IMR-90 (cell line): ENCODE results near the gene ME3. TPM values are rescaled to one million over a fixed set of nuclear protein-coding genes. Genes with fewer than 3 reads are reported as not detected.

ENCODE experiments used
- ATAC-seq: fragments of 200-7000 bp; cut with Tn5 transposase; 2 replicates; pipeline ENCODE4 v1.9.1; 2020; ENCODE audit warnings: low read depth, mild to moderate bottlenecking, moderate library complexity
- BruUV-seq: library from RNA; stranded (reverse); fragments of 400-500 nt; replicated peaks from 2 replicates; lab custom pipeline; 2021; lab: Mats Ljungman, UMichigan
- CTCF ChIA-PET: fragments of 300-600 bp; formaldehyde crosslinking; extraction: SDS; loops from one replicate; lab custom pipeline; 2021; ENCODE audit warnings: antibody characterized with exemption; lab: Yijun Ruan, JAX
- POLR2A ChIA-PET: fragments of 300-600 bp; sonication (Branson Sonifier 250); formaldehyde crosslinking; loops from one replicate; lab custom pipeline; 2022; ENCODE audit warnings: antibody characterized with exemption; ENCODE audit not compliant: unreplicated experiment; lab: Charles Lee
- DNase-seq: peaks from one replicate; pipeline ENCODE4 v3.0.0; 2013
- H2AFZ ChIP-seq: replicated peaks from 2 replicates; pipeline ENCODE3; 2013; ENCODE audit warnings: low read length, mild to moderate bottlenecking; ENCODE audit not compliant: poor library complexity
- H2AK5ac ChIP-seq: 2 replicates; pipeline ENCODE4 v1.6.1; 2013; ENCODE audit warnings: low read depth, low read length, inconsistent platforms
- H2AK9ac ChIP-seq: replicated peaks from 2 replicates; pipeline ENCODE3; 2013; ENCODE audit warnings: mild to moderate bottlenecking, low read depth, low read length, moderate library complexity; ENCODE audit not compliant: poor library complexity
- H2BK120ac ChIP-seq: 2 replicates; pipeline ENCODE4 v1.6.1; 2013; ENCODE audit warnings: low read depth, low read length, inconsistent platforms
- H2BK15ac ChIP-seq: 3 replicates; pipeline ENCODE4 v1.6.1; 2013; ENCODE audit warnings: low read depth, low read length, inconsistent platforms
- H2BK20ac ChIP-seq: 2 replicates; pipeline ENCODE4 v1.6.1; 2013; ENCODE audit warnings: low read depth, mild to moderate bottlenecking, inconsistent platforms, low read length, moderate library complexity
- H2BK5ac ChIP-seq: 2 replicates; pipeline ENCODE4 v1.6.1; 2013; ENCODE audit warnings: mild to moderate bottlenecking, low read depth, low read length, inconsistent platforms; ENCODE audit not compliant: poor library complexity, severe bottlenecking
- H3K14ac ChIP-seq: replicated peaks from 2 replicates; pipeline ENCODE4 v1.6.1; 2013; ENCODE audit warnings: low read depth, low read length, inconsistent platforms
- H3K18ac ChIP-seq: 2 replicates; pipeline ENCODE4 v1.6.1; 2013; ENCODE audit warnings: low read depth, low read length, control low read depth
- H3K23ac ChIP-seq: 2 replicates; pipeline ENCODE4 v1.6.1; 2013; ENCODE audit warnings: low read depth, low read length, inconsistent platforms
- H3K27ac ChIP-seq: 2 replicates; pipeline ENCODE4 v1.5.1; 2013; ENCODE audit warnings: mild to moderate bottlenecking, control low read depth, low read length; ENCODE audit not compliant: insufficient read depth
- H3K27me3 ChIP-seq: 2 replicates; pipeline ENCODE4 v1.6.1; 2013; ENCODE audit warnings: low read length; ENCODE audit not compliant: control insufficient read depth, insufficient read depth
- H3K36me3 ChIP-seq: 2 replicates; pipeline ENCODE4 v1.6.1; 2013; ENCODE audit warnings: low read length, mixed read lengths; ENCODE audit not compliant: control insufficient read depth, insufficient read depth
- H3K4ac ChIP-seq: 2 replicates; pipeline ENCODE4 v1.6.1; 2013; ENCODE audit warnings: low read depth, low read length, inconsistent platforms
- H3K4me1 ChIP-seq: 2 replicates; pipeline ENCODE4 v1.6.1; 2013; ENCODE audit warnings: low read length, mixed read lengths; ENCODE audit not compliant: control insufficient read depth, insufficient read depth
- H3K4me2 ChIP-seq: 2 replicates; pipeline ENCODE4 v1.6.1; 2013; ENCODE audit warnings: low read depth, mild to moderate bottlenecking, control low read depth, low read length, moderate library complexity
- H3K4me3 ChIP-seq: 2 replicates; pipeline ENCODE4 v1.5.1; 2013; ENCODE audit warnings: low read depth, mild to moderate bottlenecking, control low read depth, low read length, moderate library complexity; ENCODE audit not compliant: insufficient read depth
- H3K56ac ChIP-seq: 2 replicates; pipeline ENCODE4 v1.6.1; 2013; ENCODE audit warnings: low read length, inconsistent platforms; ENCODE audit not compliant: insufficient read depth; ENCODE audit errors: extremely low read depth
- H3K79me1 ChIP-seq, 2 experiments: 2 replicates each; pipeline ENCODE4 v1.6.1; 2013; ENCODE audit warnings: low read length in 2 of 2, inconsistent platforms in 1 of 2, low read depth in 1 of 2
- H3K9ac ChIP-seq: 2 replicates; pipeline ENCODE4 v1.6.1; 2013; ENCODE audit warnings: low read depth, low read length, control low read depth
- H3K9me1 ChIP-seq: 2 replicates; pipeline ENCODE4 v1.6.1; 2013; ENCODE audit warnings: low read length, inconsistent platforms; ENCODE audit not compliant: insufficient read depth
- H3K9me3 ChIP-seq: 2 replicates; pipeline ENCODE4 v1.6.1; 2013; ENCODE audit warnings: low read length; ENCODE audit not compliant: control insufficient read depth, insufficient read depth
- H4K20me1 ChIP-seq: 2 replicates; pipeline ENCODE4 v1.6.1; 2013; ENCODE audit warnings: low read length, inconsistent platforms; ENCODE audit not compliant: insufficient read depth
- H4K5ac ChIP-seq: 2 replicates; pipeline ENCODE4 v1.6.1; 2013; ENCODE audit warnings: mild to moderate bottlenecking, low read depth, low read length, control low read depth
- H4K8ac ChIP-seq, 2 experiments: 2 replicates each; pipeline ENCODE4 v1.6.1; 2013; ENCODE audit warnings: low read depth in 2 of 2, low read length in 2 of 2, control low read depth in 1 of 2, inconsistent platforms in 1 of 2
- H4K91ac ChIP-seq: 2 replicates; pipeline ENCODE4 v1.6.1; 2013; ENCODE audit warnings: low read depth, low read length, inconsistent platforms; ENCODE audit not compliant: insufficient read depth
- BHLHE40 ChIP-seq: fragments of 150-350 bp; IDR thresholded peaks from 2 replicates; pipeline ENCODE4 v1.6.1; 2016; ENCODE audit warnings: mild to moderate bottlenecking, low read depth, low read length
- CEBPB ChIP-seq: IDR thresholded peaks from 2 replicates; pipeline ENCODE4 v1.6.1; 2012; ENCODE audit warnings: low read depth, low read length, improper control_type of control experiment
- CHD1 ChIP-seq: IDR thresholded peaks from 2 replicates; pipeline ENCODE4 v1.6.1; 2012; ENCODE audit warnings: low read depth, low read length, improper control_type of control experiment
- CTCF ChIP-seq: conservative IDR thresholded peaks from 2 replicates; pipeline ENCODE4 v1.5.1; 2012; ENCODE audit warnings: mild to moderate bottlenecking, low read depth, low read length, improper control_type of control experiment
- FOS ChIP-seq: fragments of 150-350 bp; IDR thresholded peaks from 2 replicates; pipeline ENCODE4 v1.6.1; 2016; ENCODE audit warnings: low read depth, low read length
- MAFK ChIP-seq: IDR thresholded peaks from 2 replicates; pipeline ENCODE4 v1.6.1; 2012; ENCODE audit warnings: low read depth, low read length, improper control_type of control experiment
- MAZ ChIP-seq: IDR thresholded peaks from 2 replicates; pipeline ENCODE4 v1.6.1; 2012; ENCODE audit warnings: low read depth, mild to moderate bottlenecking, low read length, improper control_type of control experiment, moderate library complexity, borderline replicate concordance
- MXI1 ChIP-seq: IDR thresholded peaks from 2 replicates; pipeline ENCODE4 v1.6.1; 2012; ENCODE audit warnings: low read depth, mild to moderate bottlenecking, low read length, moderate library complexity, borderline replicate concordance
- NFE2L2 ChIP-seq: fragments of 150-350 bp; IDR thresholded peaks from 2 replicates; pipeline ENCODE4 v1.6.1; 2016; ENCODE audit warnings: low read depth, mild to moderate bottlenecking, low read length
- POLR2A ChIP-seq: IDR thresholded peaks from 2 replicates; pipeline ENCODE4 v1.6.1; 2012; ENCODE audit warnings: mild to moderate bottlenecking, low read depth, low read length
- RAD21 ChIP-seq: IDR thresholded peaks from 2 replicates; pipeline ENCODE4 v1.6.1; 2012; ENCODE audit warnings: low read length, improper control_type of control experiment
- RCOR1 ChIP-seq: IDR thresholded peaks from 2 replicates; pipeline ENCODE4 v1.6.1; 2012; ENCODE audit warnings: mild to moderate bottlenecking, low read length, improper control_type of control experiment; ENCODE audit not compliant: insufficient replicate concordance
- RFX5 ChIP-seq: IDR thresholded peaks from 2 replicates; pipeline ENCODE4 v1.8.0; 2012; ENCODE audit warnings: low read depth, mild to moderate bottlenecking, low read length, moderate library complexity
- SMC3 ChIP-seq: fragments of 150-350 bp; IDR thresholded peaks from 2 replicates; pipeline ENCODE4 v1.6.1; 2016; ENCODE audit warnings: low read depth, mild to moderate bottlenecking, antibody characterized with exemption, low read length, moderate library complexity
- USF2 ChIP-seq: fragments of 150-350 bp; IDR thresholded peaks from 2 replicates; pipeline ENCODE4 v1.6.1; 2017; ENCODE audit warnings: mild to moderate bottlenecking, antibody characterized with exemption, low read length, low read depth
- WGBS, 2 experiments: methylation state at CpG; one replicate each; pipeline versions ENCODE4 v1.1.5 to v1.1.7; 2013; ENCODE audit warnings: missing lambda C conversion rate in 2 of 2; ENCODE audit not compliant: insufficient read length in 1 of 2; ENCODE audit errors: extremely low coverage in 2 of 2; 5-methylcytosine and 5-hydroxymethylcytosine counted together
- dilution Hi-C: fragments of 300-500 bp; cut with HindIII; formaldehyde crosslinking; loops from one replicate; pipeline ENCODE4 v1.14.3; 2018; ENCODE audit warnings: low sequenced_read_pairs; ENCODE audit not compliant: unreplicated experiment
- in situ Hi-C: fragments of 300-500 bp; cut with MboI; formaldehyde crosslinking; loops from 3 replicates; pipeline ENCODE4 v1.14.3; 2019; ENCODE audit warnings: low sequenced_read_pairs, inconsistent platforms, mixed read lengths
- intact Hi-C: fragments of 100-400 bp; cut with micrococcal nuclease; formaldehyde crosslinking; loops from 2 replicates; pipeline ENCODE4 v1.10.0; 2022
- polyA plus RNA-seq, 3 experiments: library from polyadenylated mRNA; depleted of rRNA; stranded (reverse); fragments of >200 nt; gene quantifications; 2 replicates each; pipeline ENCODE4 v1.2.3, GENCODE V29; 2012; ENCODE audit warnings: low replicate concordance in 1 of 3
- total RNA-seq: library from RNA; depleted of rRNA; stranded (reverse); fragments of >200 nt; gene quantifications from 2 replicates; pipeline ENCODE4 v1.2.3, GENCODE V29; 2012
- TF ChIP-seq, protein P1 (sequence below): fragments of 150-350 bp; IDR thresholded peaks from 2 replicates; pipeline ENCODE4 v1.6.1; 2016; ENCODE audit warnings: low read depth, mild to moderate bottlenecking, low read length, moderate library complexity, borderline replicate concordance

Gene ME3
- total and polyA plus RNA-seq, 2 of the 4 experiments (the other 2 are of a cell fraction), result 7.8 to 9.0 TPM

GRCh38 chr11:86570451-86570850 is 102.0 kb downstream of the ME3 start:
- Histone ChIP-seq H3K27me3 (no peaks in the 10 kb centered on the region), H3K56ac (no peak overlapping the region), H3K9me1 (peaks cover 4% of the 10 kb centered on the region; the same call in 1 of the 2 replicates), H2BK120ac (no peak overlapping the region), H4K8ac (no peak overlapping the region), H3K9me3 (no peaks in the 10 kb centered on the region), H2BK20ac (no peak overlapping the region), H3K23ac (no peak overlapping the region), H3K27ac (no peak overlapping the region), H2AK5ac (no peak overlapping the region), H2AFZ (no peak overlapping the region), H3K4me3 (no peak overlapping the region), H3K79me1 (no peaks in the 10 kb centered on the region), H4K5ac (no peak overlapping the region), H3K4ac (no peak overlapping the region), H3K9ac (no peak overlapping the region), H2BK15ac (no peak overlapping the region), H4K91ac (no peak overlapping the region), H3K4me2 (no peak overlapping the region), H3K18ac (no peak overlapping the region), H3K36me3 (no peaks in the 10 kb centered on the region), H3K4me1 (peaks cover 8% of the 10 kb centered on the region; the same call in 1 of the 2 replicates), H2AK9ac (no peak overlapping the region), H2BK5ac (no peak overlapping the region), H3K14ac (no peak overlapping the region), H4K20me1 (no peaks in the 10 kb centered on the region)
- ATAC-seq, result no peak
- POLR2A ChIA-PET, result no interaction called here
- BruUV-seq, result no TSS peak
- intact Hi-C loops, result loop anchor here (5.0 kb wide), 1 partner anchor 48 kb away; no protein-coding TSS in a partner anchor
- dilution Hi-C loops, result no loop called here
- TF ChIP-seq USF2 (no peak), MXI1 (no peak), NFE2L2 (no peak), POLR2A (no peak), SMC3 (no peak), CEBPB (no peak), BHLHE40 (no peak), MAFK (no peak), CHD1 (no peak), RAD21 (no peak), RCOR1 (no peak), MAZ (no peak), RFX5 (no peak), CTCF (no peak), FOS (no peak)
- TF ChIP-seq, protein P1, sequence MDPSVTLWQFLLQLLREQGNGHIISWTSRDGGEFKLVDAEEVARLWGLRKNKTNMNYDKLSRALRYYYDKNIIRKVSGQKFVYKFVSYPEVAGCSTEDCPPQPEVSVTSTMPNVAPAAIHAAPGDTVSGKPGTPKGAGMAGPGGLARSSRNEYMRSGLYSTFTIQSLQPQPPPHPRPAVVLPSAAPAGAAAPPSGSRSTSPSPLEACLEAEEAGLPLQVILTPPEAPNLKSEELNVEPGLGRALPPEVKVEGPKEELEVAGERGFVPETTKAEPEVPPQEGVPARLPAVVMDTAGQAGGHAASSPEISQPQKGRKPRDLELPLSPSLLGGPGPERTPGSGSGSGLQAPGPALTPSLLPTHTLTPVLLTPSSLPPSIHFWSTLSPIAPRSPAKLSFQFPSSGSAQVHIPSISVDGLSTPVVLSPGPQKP, result no peak
- in situ Hi-C loops, result no loop called here
- no CpG with 5 or more reads among the region's 3 CpGs for WGBS, 2 experiments
- CTCF ChIA-PET, result no interaction called here
- no peak for DNase-seq
